ENCODE measurements around the gene TFCP2. TPM values are rescaled to one million over a fixed set of nuclear protein-coding genes. Genes with fewer than 3 reads are reported as not detected.

TFCP2 gene
- total RNA-seq, 1 experiment from 2014 or later: 27.3 TPM

DNA sequence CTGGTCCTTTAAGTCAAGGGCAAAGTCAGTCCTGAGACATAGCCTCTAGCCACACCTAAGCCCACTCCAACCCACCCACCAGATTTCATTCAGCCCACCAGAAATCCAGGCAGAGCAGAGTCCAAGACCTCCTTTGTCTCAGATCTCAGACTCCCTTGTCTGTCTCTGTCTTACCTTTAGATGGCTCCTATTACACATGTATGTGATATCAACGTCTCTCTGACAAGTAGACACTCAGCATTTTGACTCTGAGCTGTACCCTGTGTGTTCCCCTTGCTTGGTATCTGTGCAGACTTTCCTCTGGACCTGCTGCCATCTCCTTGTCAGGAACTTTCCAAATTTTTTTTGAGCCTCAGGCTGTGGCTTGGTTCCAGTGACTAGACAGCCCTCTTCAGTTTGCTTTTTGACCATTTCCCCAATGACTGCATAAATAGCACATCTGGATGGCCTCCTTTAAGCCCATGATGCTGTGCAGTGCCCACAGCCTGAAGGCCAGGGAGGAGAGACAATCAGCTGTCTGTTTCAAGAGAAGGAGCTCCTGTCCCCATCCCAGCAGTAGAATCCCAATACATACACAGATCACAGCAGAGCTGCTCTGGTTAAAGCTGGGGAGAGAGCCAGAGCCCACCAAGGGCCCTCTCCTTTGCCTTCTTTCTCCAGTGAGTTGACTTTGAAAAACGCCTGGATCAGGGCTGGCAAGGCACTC lies 37.9 kb upstream of the TFCP2 start:
- ChIA-PET POLR2A (ENCODE audit: unreplicated experiment) (no interaction called here), CTCF (no interaction called here)
- Histone ChIP-seq H3K27me3 (ENCODE audit: low read length) (no peaks in the 10 kb centered on the region), H3K79me2 (ENCODE audit: low read length) (no peaks in the 10 kb centered on the region), H3K4me3 (ENCODE audit: low read length) (no peak overlapping the region), H3F3A (ENCODE audit: low read length, unreplicated experiment) (no peaks in the 10 kb centered on the region), H3K9me2 (replicated peaks; ENCODE audit: low read length) (no peaks in the 10 kb centered on the region), H3K4me2 (ENCODE audit: low read length) (no peak overlapping the region), H3K4me1 (ENCODE audit: insufficient read depth, low read length) (no peaks in the 10 kb centered on the region), H3K36me3 (ENCODE audit: low read depth, low read length) (no peaks in the 10 kb centered on the region), H3K9ac (ENCODE audit: low read length) (no peak overlapping the region), H4K20me1 (ENCODE audit: low read length) (no peaks in the 10 kb centered on the region), H3K27ac (ENCODE audit: low read length) (no peak overlapping the region), H3K9me3 (ENCODE audit: low read length) (no peaks in the 10 kb centered on the region), H2AFZ (ENCODE audit: low read length) (no peak overlapping the region)
- BruUV-seq (replicated peaks): no TSS peak
- DNase-seq (no peak), ATAC-seq (no peak)
- TF ChIP-seq EZH2 (IDR thresholded peaks at IDR 0.05; ENCODE audit: low read length, unreplicated experiment) (no peak), EZH2phosphoT487 (IDR thresholded peaks at IDR 0.05; ENCODE audit: borderline replicate concordance, low read length) (no peak), CTCF (conservative IDR thresholded peaks at IDR 0.05; ENCODE audit: low read depth, low read length) (no peak)
- intact Hi-C loops (cut with micrococcal nuclease): no loop called here

GRCh38 chr12:51209259-51209658 lies 36.3 kb upstream of the TFCP2 start:
- BruUV-seq (replicated peaks): no TSS peak
- H3K4me3 ChIP-seq (ENCODE audit: low read length): no peak overlapping the region
- intact Hi-C loops (cut with micrococcal nuclease): no loop called here
- no peaks in the 10 kb centered on the region for H3K36me3 ChIP-seq (ENCODE audit: low read depth, low read length)
- H3K9me2 ChIP-seq (replicated peaks; ENCODE audit: low read length): no peaks in the 10 kb centered on the region
- no peak overlapping the region for H3K9ac ChIP-seq (ENCODE audit: low read length)
- H3K9me3 ChIP-seq (ENCODE audit: low read length): no peaks in the 10 kb centered on the region
- no peaks in the 10 kb centered on the region for H3K27me3 ChIP-seq (ENCODE audit: low read length)
- no peaks in the 10 kb centered on the region for H3K79me2 ChIP-seq (ENCODE audit: low read length)
- H4K20me1 ChIP-seq (ENCODE audit: low read length): no peaks in the 10 kb centered on the region
- ChIA-PET POLR2A (ENCODE audit: unreplicated experiment) (no interaction called here), CTCF (no interaction called here)
- H3K27ac ChIP-seq (ENCODE audit: low read length): no peak overlapping the region
- H3K4me2 ChIP-seq (ENCODE audit: low read length): no peak overlapping the region
- no peaks in the 10 kb centered on the region for H3F3A ChIP-seq (ENCODE audit: low read length, unreplicated experiment)
- H2AFZ ChIP-seq (ENCODE audit: low read length): no peak overlapping the region
- no peak for DNase-seq
- H3K4me1 ChIP-seq (ENCODE audit: insufficient read depth, low read length): no peaks in the 10 kb centered on the region
- TF ChIP-seq EZH2phosphoT487 (IDR thresholded peaks at IDR 0.05; ENCODE audit: borderline replicate concordance, low read length): no peak
- no peak for TF ChIP-seq EZH2 (IDR thresholded peaks at IDR 0.05; ENCODE audit: low read length, unreplicated experiment)
- TF ChIP-seq CTCF (conservative IDR thresholded peaks at IDR 0.05; ENCODE audit: low read depth, low read length): no peak
- ATAC-seq: no peak

DNA sequence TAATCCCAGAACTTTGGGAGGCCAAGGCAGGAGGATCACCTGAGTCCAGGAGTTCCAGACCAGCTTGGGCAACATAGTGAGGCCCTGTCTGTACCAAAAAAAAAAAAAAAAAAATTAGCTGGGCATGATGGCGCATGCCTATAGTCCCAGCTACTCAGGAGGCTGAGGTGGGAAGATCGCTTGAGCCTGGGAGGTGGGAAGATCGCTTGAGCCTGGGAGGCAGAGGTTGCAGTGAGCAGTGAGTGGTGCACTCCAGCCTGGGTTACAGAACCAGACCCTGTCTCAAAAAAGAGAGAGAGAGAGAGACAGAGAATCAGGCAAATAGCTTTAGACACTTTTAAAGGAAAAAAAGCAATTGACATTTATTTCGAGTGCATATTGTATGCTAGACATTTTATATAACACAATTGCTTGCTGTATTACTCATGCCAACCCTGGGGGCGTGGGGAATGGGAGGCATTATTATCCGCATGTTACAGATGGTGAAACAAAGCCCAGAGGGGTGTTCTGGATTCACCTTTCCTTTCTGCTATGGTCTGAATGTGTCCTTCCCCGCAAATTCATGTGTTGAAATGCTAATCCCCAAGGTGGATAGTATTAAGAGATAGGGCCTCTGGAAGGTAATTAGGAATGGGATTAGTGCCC lies 35.2 kb upstream of the TFCP2 start:
- H3K9me3 ChIP-seq (ENCODE audit: low read length): no peaks in the 10 kb centered on the region
- no peaks in the 10 kb centered on the region for H3K9me2 ChIP-seq (replicated peaks; ENCODE audit: low read length)
- H3K9ac ChIP-seq (ENCODE audit: low read length): no peak overlapping the region
- no peaks in the 10 kb centered on the region for H4K20me1 ChIP-seq (ENCODE audit: low read length)
- no peaks in the 10 kb centered on the region for H3K4me1 ChIP-seq (ENCODE audit: insufficient read depth, low read length)
- POLR2A ChIA-PET (ENCODE audit: unreplicated experiment): no interaction called here
- TF ChIP-seq CTCF (conservative IDR thresholded peaks at IDR 0.05; ENCODE audit: low read depth, low read length) (no peak), EZH2phosphoT487 (IDR thresholded peaks at IDR 0.05; ENCODE audit: borderline replicate concordance, low read length) (no peak), EZH2 (IDR thresholded peaks at IDR 0.05; ENCODE audit: low read length, unreplicated experiment) (no peak)
- intact Hi-C loops (cut with micrococcal nuclease): no loop called here
- no peaks in the 10 kb centered on the region for H3K27me3 ChIP-seq (ENCODE audit: low read length)
- DNase-seq: no peak
- H3K79me2 ChIP-seq (ENCODE audit: low read length): no peaks in the 10 kb centered on the region
- H3K36me3 ChIP-seq (ENCODE audit: low read depth, low read length): no peaks in the 10 kb centered on the region
- no TSS peak for BruUV-seq (replicated peaks)
- CTCF ChIA-PET: no interaction called here
- no peaks in the 10 kb centered on the region for H3F3A ChIP-seq (ENCODE audit: low read length, unreplicated experiment)
- no peak for ATAC-seq
- no peak overlapping the region for H3K4me3 ChIP-seq (ENCODE audit: low read length)
- no peak overlapping the region for H3K27ac ChIP-seq (ENCODE audit: low read length)
- no peak overlapping the region for H3K4me2 ChIP-seq (ENCODE audit: low read length)
- H2AFZ ChIP-seq (ENCODE audit: low read length): no peak overlapping the region
